Left ventricle myocardium superior (tissue), 1 donor: ENCODE measurements around the gene RSPH6A. TPM values are rescaled to one million over a fixed set of nuclear protein-coding genes. Genes with fewer than 3 reads are reported as not detected.
"Not testable (repeated sequence)": the region's sequence is repeated elsewhere in the genome, so short reads cannot be mapped to it uniquely, and the experiment has no call there.

Source experiments
- ATAC-seq: fragments of 200-7000 bp; cut with Tn5 transposase; one replicate; pipeline ENCODE4 v1.9.1; 2020; ENCODE audit warnings: mild to moderate bottlenecking, moderate library complexity
- DNase-seq: peaks from one replicate; pipeline ENCODE4 v3.0.0-alpha.2; 2020
- intact Hi-C: fragments of 100-400 bp; cut with micrococcal nuclease; formaldehyde crosslinking; loops from one replicate; pipeline ENCODE4 v1.11.0; 2022
- total RNA-seq: library from RNA; stranded (reverse); fragmentation: NEBNext Ultra II Directional; extraction: Animal tissue kit (Norgen Biotek cat#: 25700); gene quantifications from one replicate; pipeline ENCODE4 v1.2.1, GENCODE V29; 2021
- donor health status: DM: no; HTN: yes; CAD: no; lungs with severe emphysema.

Gene RSPH6A
- total RNA-seq, 1 donor from 2014 or later: not detected

- intact Hi-C loops: no loop called here
- ATAC-seq: peak; percentile 63
- peak; percentile 99 for DNase-seq
Measured at GRCh38 chr19:45768984-45769782, 45.9 kb downstream of the RSPH6A start, which contains the start of gene SIX5. Gene SIX5 (minus strand): TSS chr19:45769252. CDS start chr19:45768844, 408 bp downstream.

- DNase-seq (peak; percentile 73), ATAC-seq (no peak)
- intact Hi-C loops: no loop called here
Measured at GRCh38 chr19:45768655-45768983, 46.5 kb downstream of the RSPH6A start.

GRCh38 chr19:45767881-45768654 is 47.0 kb downstream of the RSPH6A start:
- DNase-seq: peak; percentile 86
- intact Hi-C loops: no loop called here
- peak; percentile 3 for ATAC-seq

- DNase-seq: peak; percentile 85
- intact Hi-C loops: no loop called here
- ATAC-seq: peak; percentile 4
Measured at GRCh38 chr19:45767410-45767880, 47.7 kb downstream of the RSPH6A start.

GRCh38 chr19:45766869-45767346 is 48.2 kb downstream of the RSPH6A start:
- intact Hi-C loops: no loop called here
- peak; percentile 68 for DNase-seq
- no peak for ATAC-seq

GRCh38 chr19:45766296-45766868 is 48.7 kb downstream of the RSPH6A start:
- DNase-seq: peak; percentile 41
- ATAC-seq: no peak
- intact Hi-C loops: no loop called here

GRCh38 chr19:45765702-45766295 is 49.3 kb downstream of the RSPH6A start:
- ATAC-seq (no peak), DNase-seq (peak; percentile 59)
- intact Hi-C loops: no loop called here

- intact Hi-C loops: no loop called here
- ATAC-seq (peak; percentile 32), DNase-seq (peak; percentile 83)
Measured at GRCh38 chr19:45764945-45765701, 50.0 kb downstream of the RSPH6A start.

GRCh38 chr19:45764475-45764874 is 50.6 kb downstream of the RSPH6A start:
- peak; percentile 49 for DNase-seq
- no peak for ATAC-seq
- intact Hi-C loops: no loop called here

- intact Hi-C loops: no loop called here
- no peak for DNase-seq
- no peak for ATAC-seq
Measured at GRCh38 chr19:45763691-45764294, 51.3 kb downstream of the RSPH6A start.

GRCh38 chr19:45762870-45763631 is 52.1 kb downstream of the RSPH6A start:
- intact Hi-C loops: no loop called here
- no peak for DNase-seq
- ATAC-seq: no peak

- ATAC-seq: no peak
- no peak for DNase-seq
- intact Hi-C loops: no loop called here
Measured at GRCh38 chr19:45761714-45762113, 53.4 kb downstream of the RSPH6A start.

- no peak for DNase-seq
- no peak for ATAC-seq
- intact Hi-C loops: no loop called here
Measured at GRCh38 chr19:45758921-45759320, 56.2 kb downstream of the RSPH6A start.

- intact Hi-C loops: no loop called here
- no peak for ATAC-seq
- DNase-seq: no peak
Measured at GRCh38 chr19:45757695-45758094, 57.4 kb downstream of the RSPH6A start.

GRCh38 chr19:45754323-45754722 is 60.8 kb downstream of the RSPH6A start:
- intact Hi-C loops: no loop called here
- no peak for ATAC-seq
- no peak for DNase-seq

GRCh38 chr19:45753548-45753947 is 61.6 kb downstream of the RSPH6A start:
- DNase-seq (no peak), ATAC-seq (no peak)
- intact Hi-C loops: no loop called here

GRCh38 chr19:45752639-45753038 is 62.5 kb downstream of the RSPH6A start:
- ATAC-seq: no peak
- no peak for DNase-seq
- intact Hi-C loops: no loop called here

GRCh38 chr19:45751483-45751882 is 63.6 kb downstream of the RSPH6A start:
- ATAC-seq, DNase-seq, intact Hi-C loops: not testable (repeated sequence)
